PC-9 (cell line): ENCODE measurements around the gene SIGLEC15.

ENCODE experiments used
- EZH2 ChIP-seq: fragments of 200-600 bp; sonication (generic); IDR thresholded peaks from 2 replicates; pipeline ENCODE4 v1.8.0; 2017; ENCODE audit warnings: antibody characterized with exemption, low read depth
- TF ChIP-seq, protein P1 (sequence below): fragments of 200-600 bp; sonication (generic); conservative IDR thresholded peaks from 2 replicates; pipeline ENCODE4 v1.6.1; 2017; ENCODE audit warnings: mixed run types, antibody characterized with exemption, mild to moderate bottlenecking, moderate library complexity

- TF ChIP-seq, protein P1, sequence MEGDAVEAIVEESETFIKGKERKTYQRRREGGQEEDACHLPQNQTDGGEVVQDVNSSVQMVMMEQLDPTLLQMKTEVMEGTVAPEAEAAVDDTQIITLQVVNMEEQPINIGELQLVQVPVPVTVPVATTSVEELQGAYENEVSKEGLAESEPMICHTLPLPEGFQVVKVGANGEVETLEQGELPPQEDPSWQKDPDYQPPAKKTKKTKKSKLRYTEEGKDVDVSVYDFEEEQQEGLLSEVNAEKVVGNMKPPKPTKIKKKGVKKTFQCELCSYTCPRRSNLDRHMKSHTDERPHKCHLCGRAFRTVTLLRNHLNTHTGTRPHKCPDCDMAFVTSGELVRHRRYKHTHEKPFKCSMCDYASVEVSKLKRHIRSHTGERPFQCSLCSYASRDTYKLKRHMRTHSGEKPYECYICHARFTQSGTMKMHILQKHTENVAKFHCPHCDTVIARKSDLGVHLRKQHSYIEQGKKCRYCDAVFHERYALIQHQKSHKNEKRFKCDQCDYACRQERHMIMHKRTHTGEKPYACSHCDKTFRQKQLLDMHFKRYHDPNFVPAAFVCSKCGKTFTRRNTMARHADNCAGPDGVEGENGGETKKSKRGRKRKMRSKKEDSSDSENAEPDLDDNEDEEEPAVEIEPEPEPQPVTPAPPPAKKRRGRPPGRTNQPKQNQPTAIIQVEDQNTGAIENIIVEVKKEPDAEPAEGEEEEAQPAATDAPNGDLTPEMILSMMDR: no peak
- TF ChIP-seq EZH2: no peak
Observed at GRCh38 chr18:45841765-45842442, 16.4 kb downstream of the SIGLEC15 start.
